Uterus (tissue), 2 donors: ENCODE data around the gene DPH5.

Source experiments
- POLR2A ChIP-seq, 2 donors: fragments of 450-650 bp; IDR thresholded peaks; one replicate each; pipeline ENCODE4 v1.6.1; 2016; ENCODE audit warnings: antibody characterized with exemption in 2 of 2, mild to moderate bottlenecking in 1 of 2, moderate library complexity in 1 of 2
- TF ChIP-seq, protein P1 (sequence below), 4 experiments: fragments of 200-600 bp in 2 of 4; fragments of 450-650 bp in 2 of 4; sonication (generic) in 2 of 4; IDR thresholded peaks; one replicate each; pipeline ENCODE4 v1.5.1; 2016 to 2019; ENCODE audit warnings: antibody characterized with exemption in 4 of 4, mild to moderate bottlenecking in 2 of 4, moderate library complexity in 1 of 4

DNA sequence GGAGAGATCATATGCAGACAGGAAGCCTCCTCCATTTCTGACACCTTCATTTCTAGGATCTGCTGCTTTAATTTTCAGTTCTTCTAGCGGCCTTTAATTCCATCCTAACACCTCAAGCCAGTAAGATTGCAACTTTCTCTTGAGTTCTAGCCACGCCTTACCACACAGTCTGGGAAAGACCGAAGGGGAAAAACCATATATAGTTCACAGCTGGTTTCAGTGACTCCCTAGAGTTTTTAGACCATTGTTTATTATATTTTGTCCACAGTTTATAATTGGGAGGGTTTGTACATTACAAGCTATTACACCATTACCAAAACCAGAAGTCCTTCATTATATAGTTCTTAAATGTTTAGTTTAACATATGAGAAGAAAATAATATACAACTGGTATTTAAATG lies 37.5 kb downstream of the DPH5 start:
- TF ChIP-seq, protein P1, sequence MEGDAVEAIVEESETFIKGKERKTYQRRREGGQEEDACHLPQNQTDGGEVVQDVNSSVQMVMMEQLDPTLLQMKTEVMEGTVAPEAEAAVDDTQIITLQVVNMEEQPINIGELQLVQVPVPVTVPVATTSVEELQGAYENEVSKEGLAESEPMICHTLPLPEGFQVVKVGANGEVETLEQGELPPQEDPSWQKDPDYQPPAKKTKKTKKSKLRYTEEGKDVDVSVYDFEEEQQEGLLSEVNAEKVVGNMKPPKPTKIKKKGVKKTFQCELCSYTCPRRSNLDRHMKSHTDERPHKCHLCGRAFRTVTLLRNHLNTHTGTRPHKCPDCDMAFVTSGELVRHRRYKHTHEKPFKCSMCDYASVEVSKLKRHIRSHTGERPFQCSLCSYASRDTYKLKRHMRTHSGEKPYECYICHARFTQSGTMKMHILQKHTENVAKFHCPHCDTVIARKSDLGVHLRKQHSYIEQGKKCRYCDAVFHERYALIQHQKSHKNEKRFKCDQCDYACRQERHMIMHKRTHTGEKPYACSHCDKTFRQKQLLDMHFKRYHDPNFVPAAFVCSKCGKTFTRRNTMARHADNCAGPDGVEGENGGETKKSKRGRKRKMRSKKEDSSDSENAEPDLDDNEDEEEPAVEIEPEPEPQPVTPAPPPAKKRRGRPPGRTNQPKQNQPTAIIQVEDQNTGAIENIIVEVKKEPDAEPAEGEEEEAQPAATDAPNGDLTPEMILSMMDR (IDR thresholded peaks at IDR 0.05): no peak
- no peak for TF ChIP-seq POLR2A (IDR thresholded peaks at IDR 0.05)
